HG02610 (cell line): Measurements from ENCODE around the gene MCC.

Source experiments
- ATAC-seq: cut with Tn5 transposase; IDR thresholded peaks from one replicate; pipeline ENCODE4 v1.9.1; 2021; ENCODE audit warnings: mild to moderate bottlenecking, moderate library complexity; ENCODE audit not compliant: unreplicated experiment

The MCC gene

DNA sequence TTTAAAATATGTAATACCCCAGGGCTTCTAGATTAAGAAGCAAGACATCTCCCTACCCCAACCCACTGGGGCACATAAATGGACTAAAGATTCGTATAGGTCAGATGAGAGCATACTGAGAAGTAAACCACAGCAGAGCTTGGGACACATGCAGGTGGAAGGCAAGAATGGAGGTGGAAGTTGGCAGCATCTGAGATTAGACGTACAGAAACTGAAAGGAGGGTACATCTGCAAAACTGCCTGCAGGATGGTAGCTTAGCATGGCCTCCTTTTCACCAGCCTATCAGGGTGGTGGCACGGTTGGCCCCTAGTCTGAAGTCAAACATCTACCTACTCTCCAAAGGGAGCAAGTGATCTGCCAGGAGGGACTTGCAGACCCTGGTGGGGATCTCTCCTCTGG lies 235.2 kb downstream of the MCC start:
- ATAC-seq = no peak

DNA sequence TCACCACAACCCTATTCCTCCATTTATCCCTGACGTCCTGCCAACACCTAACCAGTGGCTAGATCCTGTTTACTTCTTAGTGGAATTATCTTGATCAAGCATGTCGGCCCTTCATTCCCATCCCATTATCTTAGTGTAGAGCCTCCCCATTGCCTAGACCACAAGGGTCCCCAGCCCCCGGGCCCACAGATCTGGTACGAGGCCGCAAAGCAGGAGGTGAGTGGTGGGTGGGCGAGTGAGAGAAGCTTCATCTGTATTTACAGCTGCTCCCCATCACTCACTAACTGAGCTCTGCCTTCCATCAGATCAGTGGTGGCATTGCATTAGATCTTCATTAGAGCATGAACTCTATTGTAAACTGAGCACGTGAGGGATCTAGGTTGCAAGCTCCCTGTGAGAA lies 236.2 kb downstream of the MCC start:
- ATAC-seq = no peak

DNA sequence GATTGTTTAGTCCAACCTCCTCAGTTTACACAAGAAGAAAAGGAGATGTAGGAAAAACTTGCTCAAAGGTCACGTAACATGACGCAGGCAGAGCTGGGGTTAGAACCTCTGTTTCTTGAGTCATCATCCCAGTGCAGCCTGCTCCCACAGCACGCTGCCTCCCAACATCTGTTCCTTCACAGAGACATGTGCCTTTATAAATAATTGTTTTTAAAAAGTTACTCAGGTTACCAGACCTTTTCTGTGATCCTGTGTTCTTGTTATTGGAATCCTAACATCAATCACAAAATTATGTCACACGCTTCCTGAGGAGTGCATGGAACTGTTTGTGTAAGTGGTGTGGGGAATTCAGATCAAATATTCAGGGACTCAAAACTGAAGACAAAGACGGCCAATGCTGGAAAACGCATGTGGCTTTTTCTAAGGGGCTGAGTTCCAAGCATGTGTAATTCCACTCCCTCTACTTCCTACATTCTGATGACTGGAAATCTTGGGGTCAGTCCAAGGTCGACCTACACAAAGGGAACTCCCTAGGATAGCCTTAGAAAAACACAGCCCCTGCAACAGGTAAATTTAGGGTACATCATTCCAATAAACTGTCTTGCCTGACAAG lies 237.8 kb downstream of the MCC start:
- ATAC-seq = no peak

DNA sequence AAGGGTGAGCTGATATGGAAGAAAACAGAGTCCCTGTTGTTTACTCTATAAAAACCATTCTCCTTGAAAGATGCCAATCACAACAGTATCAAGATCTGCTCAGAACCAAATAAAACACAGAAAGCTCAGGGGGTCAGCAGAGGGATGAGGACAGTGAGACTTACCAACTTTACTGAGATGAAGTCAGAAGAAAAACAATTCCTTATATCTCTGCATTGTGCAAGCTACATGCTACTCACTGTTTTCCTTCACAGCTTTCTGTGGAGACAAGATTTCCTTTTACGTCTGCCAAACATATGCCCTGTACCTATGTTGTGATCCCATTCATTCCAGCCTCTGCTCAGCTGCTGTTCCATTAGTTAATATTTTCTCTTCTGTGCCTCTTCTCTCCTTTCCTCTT lies 239.0 kb downstream of the MCC start:
- no peak for ATAC-seq

DNA sequence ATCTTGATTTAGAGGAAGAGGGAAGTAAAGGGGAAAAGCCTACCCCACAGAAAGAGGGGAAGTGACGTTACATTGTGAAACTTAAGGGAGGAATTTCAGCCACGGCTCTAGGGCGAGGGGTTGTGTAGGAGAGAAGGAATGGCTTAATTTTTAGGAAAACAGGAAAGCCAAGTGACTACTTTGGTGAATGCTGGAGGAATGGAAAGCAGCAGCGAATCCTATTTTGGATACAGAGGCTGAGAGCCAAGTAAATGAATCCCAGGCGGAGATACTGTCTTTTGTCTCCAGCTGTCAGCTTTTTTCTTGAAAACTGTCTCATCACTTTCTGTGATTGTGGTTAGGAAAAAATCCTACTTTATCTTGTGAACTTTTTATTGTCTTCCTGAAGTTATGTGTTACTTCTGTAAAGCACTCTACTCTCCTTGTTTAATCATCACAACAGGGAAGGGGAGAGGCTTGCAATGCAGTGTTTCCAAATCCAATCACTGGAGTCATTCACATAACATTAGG lies 241.8 kb downstream of the MCC start:
- no peak for ATAC-seq

DNA sequence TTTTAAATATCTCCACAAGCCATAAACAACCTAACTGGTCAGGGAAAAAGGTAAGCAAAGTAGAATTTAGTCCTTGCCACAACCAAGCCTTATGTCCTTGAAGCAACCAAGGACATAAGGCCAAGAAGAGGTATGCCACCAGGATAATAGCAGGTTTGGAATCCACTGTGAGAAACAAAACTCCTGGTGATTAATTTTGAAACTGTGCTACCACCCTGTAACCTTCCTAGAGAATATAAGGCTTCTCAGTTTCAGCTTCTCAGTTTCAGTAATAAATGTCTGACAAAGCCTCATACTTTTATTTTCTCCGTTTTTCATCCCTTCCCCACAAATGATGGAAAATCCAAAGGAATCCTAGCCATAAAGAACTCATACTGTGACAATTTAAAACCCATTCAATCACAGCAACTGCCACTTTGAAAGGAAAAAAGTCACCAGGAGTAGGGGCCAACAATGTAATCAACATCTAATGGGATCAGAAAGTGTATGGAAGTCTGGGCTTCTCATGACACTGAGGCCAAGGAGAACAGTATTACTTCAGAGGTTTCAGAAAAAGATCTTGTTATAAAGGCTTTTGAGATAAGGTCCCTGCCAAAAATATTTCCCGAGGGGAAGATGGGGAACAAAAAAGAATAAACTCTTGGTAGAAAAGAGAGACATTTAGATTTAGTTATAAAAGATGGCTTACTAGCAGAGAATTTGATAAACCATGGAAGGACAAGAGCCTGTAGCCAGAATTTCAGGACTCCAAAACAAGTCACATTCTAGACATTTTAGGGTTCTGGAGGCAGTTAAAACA lies 242.6 kb downstream of the MCC start:
- ATAC-seq = peak; percentile 48

DNA sequence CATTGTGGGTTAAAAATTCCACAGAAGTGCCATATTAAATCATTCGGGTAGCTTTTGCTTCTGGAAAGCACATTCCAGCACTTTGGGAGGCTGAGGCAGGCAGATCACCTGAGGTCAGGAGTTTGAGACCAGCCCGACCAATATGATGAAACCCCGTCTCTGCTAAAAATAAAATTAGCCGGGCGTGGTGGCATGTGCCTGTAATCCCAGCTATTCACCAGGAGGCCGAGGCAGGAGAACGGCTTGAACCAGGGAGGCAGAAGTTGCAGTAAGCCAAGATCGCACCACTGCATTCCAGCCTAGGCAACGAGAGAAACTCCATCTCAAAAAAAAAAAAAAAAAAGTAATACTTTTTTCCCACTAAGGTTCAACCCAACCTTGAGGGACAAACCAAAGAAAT lies 243.3 kb downstream of the MCC start:
- no peak for ATAC-seq

DNA sequence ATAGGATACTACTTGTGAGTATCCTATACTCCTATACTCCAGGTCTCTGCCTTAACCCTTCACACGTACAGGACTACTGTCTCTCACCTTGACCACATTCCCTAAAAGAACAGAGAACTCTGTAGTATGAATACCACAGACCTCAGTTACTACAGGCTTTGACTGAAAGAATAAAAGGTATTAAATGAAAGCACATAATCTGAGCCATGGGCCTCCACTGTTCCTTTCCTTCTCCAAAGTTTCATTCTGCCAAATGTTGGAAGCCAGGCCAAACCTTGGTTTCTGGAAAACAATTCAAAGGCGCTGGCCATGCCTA lies 244.9 kb downstream of the MCC start:
- no peak for ATAC-seq

DNA sequence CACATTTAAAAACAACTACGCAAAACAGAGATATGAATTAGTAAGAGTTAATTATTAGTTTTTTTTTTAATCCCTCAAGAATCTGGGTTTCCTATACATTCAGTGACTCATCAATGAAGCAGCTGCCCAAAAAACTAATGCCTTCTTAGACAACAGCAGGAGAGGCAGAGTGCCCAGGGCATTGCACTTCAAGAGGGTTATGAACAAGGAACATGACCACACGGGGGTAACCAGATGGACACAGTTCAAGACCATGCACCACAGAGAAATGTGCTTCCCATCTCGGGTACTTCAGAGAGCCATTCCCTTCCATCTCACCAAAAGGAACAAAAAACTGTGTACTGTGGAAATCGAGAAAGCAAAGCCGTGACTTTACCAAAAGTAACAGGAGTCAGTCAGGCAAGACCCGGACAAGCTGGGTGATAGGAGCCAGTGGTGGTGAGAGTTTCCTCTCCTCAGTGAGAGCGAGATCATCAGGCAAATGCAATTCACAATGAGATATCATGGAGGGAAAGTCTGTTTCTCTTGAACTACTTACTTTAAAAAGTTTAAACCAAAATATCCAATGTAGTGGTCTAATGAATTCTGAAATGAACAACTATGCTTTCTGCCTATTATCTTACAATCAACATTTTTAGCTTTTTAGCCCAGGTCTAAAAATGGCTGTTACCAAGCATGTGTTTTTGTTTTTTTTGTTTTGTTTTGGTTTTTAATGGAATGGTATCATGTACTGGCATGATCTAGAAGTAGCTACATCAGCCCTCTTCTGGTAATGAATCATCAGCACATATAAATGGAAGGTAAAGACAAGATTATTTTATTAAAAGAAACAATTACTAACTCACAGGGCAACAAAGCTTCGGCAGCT lies 245.5 kb downstream of the MCC start:
- no peak for ATAC-seq

DNA sequence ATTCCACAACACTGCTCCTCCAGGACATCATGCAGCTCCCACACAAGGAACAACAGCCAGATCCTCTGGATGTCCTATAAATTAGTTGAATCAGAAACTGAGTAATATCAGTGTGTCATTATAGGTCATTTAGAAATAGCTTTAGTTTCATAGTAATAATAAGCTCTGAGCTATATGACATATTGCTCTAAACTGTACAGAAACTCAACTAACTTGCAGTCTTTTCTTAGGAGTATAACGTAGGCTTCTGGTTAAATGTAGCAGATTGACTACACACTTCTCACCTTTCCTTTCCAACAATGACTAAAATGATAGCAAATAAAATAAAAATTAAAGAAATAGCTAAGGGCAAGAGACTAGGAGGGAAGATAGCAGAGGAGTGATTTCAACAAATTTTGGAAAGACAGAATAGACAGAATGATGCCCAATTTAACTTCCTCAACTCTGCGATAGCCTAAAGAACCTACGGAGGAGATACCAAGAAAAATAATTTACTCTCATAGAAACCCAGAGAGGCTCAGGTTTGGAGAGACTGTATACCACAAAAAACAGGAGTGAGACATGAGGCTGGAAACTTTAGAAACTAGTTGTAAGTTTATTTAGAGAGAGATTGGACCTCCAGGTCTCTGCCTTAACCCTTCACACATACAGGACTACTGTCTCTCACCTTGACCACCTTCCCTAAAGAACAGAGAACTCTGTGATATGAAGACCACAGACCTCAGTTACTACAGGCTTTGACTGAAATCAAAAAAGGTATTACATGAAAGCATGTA lies 247.1 kb downstream of the MCC start:
- no peak for ATAC-seq

DNA sequence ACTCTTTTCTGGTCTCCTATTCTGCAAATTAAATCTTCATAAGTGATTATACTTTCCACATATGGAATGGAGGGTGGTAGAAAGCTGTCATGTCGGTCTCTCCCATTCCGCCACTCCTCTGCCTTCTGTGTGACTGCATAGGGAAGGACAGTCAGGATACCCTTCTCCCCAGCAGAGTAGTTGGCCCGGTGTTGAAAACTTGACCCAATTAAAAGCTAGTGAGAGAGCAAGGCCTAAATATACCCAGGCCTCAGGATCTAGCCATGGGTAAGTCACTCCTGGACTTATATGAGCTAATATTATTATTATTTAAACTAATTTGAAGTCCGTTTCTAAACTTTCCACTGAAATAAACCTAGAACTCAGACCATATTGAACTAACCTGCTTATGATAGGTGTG lies 248.2 kb downstream of the MCC start:
- no peak for ATAC-seq

DNA sequence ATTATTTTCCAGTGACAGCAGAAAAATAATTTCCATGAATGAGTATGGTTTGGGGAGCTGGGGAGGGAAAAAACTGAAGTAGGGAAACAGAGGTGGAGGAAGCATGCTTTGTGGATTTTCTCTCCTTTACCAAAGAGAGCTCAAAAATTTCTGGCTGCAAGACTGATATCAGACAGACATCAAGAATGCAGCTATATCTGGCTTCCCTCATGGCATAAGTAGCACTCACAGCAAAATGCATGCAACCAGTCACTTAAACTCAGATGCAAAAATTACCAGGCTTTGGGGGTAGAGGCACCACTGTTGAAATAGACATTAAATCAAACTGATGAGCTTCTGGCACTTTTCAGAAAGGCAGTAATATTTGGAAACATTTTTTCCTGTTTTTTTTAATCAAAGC lies 250.4 kb downstream of the MCC start:
- ATAC-seq = no peak

DNA sequence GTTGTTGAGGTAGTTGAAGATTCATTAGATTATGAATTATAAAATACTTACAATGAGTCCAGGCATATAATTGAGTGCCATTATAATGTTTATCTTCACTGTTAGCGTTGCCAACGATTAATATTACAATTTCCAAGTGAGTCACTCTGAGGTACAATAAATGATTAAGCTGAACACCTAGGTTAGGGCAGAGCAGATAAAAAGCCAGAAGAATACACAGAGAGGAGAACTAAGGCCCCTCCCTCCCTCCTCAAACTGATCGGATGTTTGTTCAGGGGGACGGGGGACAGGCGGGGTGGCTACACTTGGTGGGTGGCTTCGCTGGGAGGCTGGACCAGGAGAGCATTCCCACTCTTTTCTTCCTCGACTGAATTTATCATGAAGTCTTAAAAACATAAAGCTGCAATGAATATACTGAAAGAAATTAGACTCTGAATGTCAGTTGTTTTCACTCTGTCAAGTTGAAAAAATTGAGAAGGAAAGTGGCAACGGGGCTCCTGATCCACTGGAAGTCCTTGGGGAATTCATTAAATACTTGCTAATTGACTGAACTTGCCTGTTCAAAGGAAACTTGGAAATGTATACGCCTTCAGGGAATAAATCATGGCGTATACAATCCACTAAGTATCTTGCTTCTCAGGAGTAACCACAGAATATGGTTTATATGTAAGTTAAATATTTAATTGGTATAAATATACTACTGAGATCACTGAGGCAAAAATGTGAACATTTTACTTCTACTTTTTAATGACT lies 251.5 kb downstream of the MCC start:
- ATAC-seq = no peak

DNA sequence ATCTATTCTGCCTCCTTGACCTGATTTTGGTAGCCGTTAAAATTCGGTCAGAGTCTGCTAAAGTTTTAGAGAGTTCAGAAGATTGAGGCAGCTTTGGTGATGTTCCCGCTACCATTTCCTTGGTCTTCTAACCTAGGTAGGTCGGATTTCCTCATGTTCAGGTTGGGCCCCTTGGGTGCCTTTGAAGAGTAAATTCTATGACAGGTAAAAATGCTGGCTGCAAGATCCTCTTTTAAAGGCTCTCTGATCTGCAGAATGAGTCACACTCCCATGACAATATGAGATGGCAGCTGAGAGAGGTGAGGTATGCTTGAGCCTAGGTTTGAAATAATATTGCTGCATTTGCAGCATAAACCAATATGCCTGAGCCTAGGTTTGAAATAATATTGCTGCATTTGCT lies 252.4 kb downstream of the MCC start:
- ATAC-seq = no peak

DNA sequence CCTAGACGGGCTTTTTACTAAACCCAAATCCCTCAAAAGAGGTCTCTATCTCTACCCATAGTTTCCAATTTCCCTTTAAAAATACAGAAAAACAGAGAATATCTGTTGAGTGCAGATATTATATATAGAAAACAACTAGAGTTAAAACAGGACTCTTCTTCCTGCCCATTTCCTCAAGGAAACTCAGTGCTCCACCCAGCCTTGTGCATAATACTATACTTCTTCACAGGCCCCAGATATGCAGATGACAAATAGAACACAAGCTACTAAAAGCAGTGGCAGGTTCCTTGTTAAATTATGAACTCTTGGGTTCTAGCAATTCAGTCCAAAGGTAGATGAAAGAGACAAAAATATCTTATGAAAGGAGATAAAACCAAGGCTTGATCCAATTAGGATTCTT lies 253.7 kb downstream of the MCC start:
- ATAC-seq = no peak

DNA sequence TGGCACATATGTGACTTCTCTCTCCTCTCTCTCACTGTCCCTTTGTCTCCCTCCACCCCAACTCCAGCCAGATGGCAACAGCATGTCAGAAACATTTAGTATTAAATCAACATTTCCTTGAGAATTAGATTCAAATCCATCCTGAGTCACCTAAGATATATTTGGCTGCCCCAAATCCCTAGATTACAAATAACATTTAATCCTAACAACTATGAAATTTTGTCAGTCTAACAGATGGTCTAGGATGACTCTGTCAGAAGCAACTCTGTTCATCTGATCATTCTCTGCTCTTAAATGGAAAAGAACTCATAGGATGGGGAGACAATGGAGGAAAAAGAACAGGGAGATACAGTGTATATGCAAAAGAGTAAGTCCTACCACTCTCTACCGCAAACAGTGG lies 254.6 kb downstream of the MCC start:
- no peak for ATAC-seq

DNA sequence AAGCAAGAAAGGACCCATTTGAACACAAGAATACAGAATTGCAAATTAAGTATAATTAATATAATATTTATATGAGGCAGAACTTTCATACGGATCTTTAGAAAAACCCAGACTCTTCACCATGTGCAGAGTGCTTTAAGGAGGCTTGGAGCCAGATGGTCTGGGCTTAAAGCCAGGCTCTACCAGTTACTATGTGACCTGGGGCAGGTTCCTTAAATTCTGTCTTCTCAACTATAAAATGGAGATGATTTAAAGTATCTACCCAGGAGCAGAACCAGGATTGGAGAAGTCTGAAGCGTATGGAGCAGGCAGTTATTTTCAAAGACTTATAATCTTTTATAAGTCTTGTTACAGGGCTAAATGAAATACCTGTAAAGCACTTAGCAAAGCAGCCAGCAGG lies 255.6 kb downstream of the MCC start:
- no peak for ATAC-seq

DNA sequence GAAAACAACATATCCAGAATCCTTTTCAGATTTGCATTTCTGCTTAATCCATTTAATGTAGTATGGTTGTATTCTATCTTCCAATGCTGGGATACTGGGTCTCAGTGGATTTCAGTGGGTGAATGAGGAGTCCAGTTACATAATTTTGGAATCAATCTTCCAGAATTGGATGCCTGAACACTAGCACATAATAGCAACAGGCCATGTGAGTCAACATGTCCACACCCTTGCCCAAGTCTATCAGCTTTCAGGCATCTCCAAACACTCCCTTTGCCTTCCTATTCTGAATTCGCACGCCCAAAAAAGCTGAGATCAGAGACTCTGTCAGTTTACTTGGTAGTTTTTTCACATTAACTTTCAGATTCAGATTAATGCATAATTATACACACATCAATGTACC lies 256.0 kb downstream of the MCC start:
- ATAC-seq = no peak

DNA sequence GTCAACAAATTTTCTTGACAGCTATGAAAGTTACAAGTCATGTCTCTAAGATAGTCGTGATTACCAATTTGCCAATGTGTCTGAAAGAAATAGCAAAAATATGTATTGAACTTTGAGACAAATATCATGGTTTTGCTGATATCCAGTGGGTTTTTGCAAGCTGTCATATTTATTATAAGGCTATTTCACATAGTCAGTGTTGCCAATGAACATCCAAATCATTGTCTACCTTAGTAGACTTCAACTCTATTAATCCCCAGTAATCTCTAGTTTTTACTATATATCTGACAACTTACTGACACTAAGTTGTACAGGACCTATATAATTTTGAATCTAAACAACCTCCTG lies 256.6 kb downstream of the MCC start:
- ATAC-seq = no peak
